IMR-90 (cell line): ENCODE data around the gene DIPK1A. TPM values are rescaled to one million over a fixed set of nuclear protein-coding genes. Genes with fewer than 3 reads are reported as not detected.

ENCODE experiments used
- ATAC-seq: fragments of 200-7000 bp; cut with Tn5 transposase; 2 replicates; pipeline ENCODE4 v1.9.1; 2020; ENCODE audit warnings: low read depth, mild to moderate bottlenecking, moderate library complexity
- BruUV-seq: library from RNA; stranded (reverse); fragments of 400-500 nt; replicated peaks from 2 replicates; lab custom pipeline; 2021; lab: Mats Ljungman, UMichigan
- CTCF ChIA-PET: fragments of 300-600 bp; formaldehyde crosslinking; extraction: SDS; loops from one replicate; lab custom pipeline; 2021; ENCODE audit warnings: antibody characterized with exemption; lab: Yijun Ruan, JAX
- POLR2A ChIA-PET: fragments of 300-600 bp; sonication (Branson Sonifier 250); formaldehyde crosslinking; loops from one replicate; lab custom pipeline; 2022; ENCODE audit warnings: antibody characterized with exemption; ENCODE audit not compliant: unreplicated experiment; lab: Charles Lee
- DNase-seq: peaks from one replicate; pipeline ENCODE4 v3.0.0; 2013
- H2AFZ ChIP-seq: replicated peaks from 2 replicates; pipeline ENCODE3; 2013; ENCODE audit warnings: low read length, mild to moderate bottlenecking; ENCODE audit not compliant: poor library complexity
- H2AK5ac ChIP-seq: 2 replicates; pipeline ENCODE4 v1.6.1; 2013; ENCODE audit warnings: low read depth, low read length, inconsistent platforms
- H2AK9ac ChIP-seq: replicated peaks from 2 replicates; pipeline ENCODE3; 2013; ENCODE audit warnings: mild to moderate bottlenecking, low read depth, low read length, moderate library complexity; ENCODE audit not compliant: poor library complexity
- H2BK120ac ChIP-seq: 2 replicates; pipeline ENCODE4 v1.6.1; 2013; ENCODE audit warnings: low read depth, low read length, inconsistent platforms
- H2BK15ac ChIP-seq: 3 replicates; pipeline ENCODE4 v1.6.1; 2013; ENCODE audit warnings: low read depth, low read length, inconsistent platforms
- H2BK20ac ChIP-seq: 2 replicates; pipeline ENCODE4 v1.6.1; 2013; ENCODE audit warnings: low read depth, mild to moderate bottlenecking, inconsistent platforms, low read length, moderate library complexity
- H2BK5ac ChIP-seq: 2 replicates; pipeline ENCODE4 v1.6.1; 2013; ENCODE audit warnings: mild to moderate bottlenecking, low read depth, low read length, inconsistent platforms; ENCODE audit not compliant: poor library complexity, severe bottlenecking
- H3K14ac ChIP-seq: replicated peaks from 2 replicates; pipeline ENCODE4 v1.6.1; 2013; ENCODE audit warnings: low read depth, low read length, inconsistent platforms
- H3K18ac ChIP-seq: 2 replicates; pipeline ENCODE4 v1.6.1; 2013; ENCODE audit warnings: low read depth, low read length, control low read depth
- H3K23ac ChIP-seq: 2 replicates; pipeline ENCODE4 v1.6.1; 2013; ENCODE audit warnings: low read depth, low read length, inconsistent platforms
- H3K27ac ChIP-seq: 2 replicates; pipeline ENCODE4 v1.5.1; 2013; ENCODE audit warnings: mild to moderate bottlenecking, control low read depth, low read length; ENCODE audit not compliant: insufficient read depth
- H3K27me3 ChIP-seq: 2 replicates; pipeline ENCODE4 v1.6.1; 2013; ENCODE audit warnings: low read length; ENCODE audit not compliant: control insufficient read depth, insufficient read depth
- H3K36me3 ChIP-seq: 2 replicates; pipeline ENCODE4 v1.6.1; 2013; ENCODE audit warnings: low read length, mixed read lengths; ENCODE audit not compliant: control insufficient read depth, insufficient read depth
- H3K4ac ChIP-seq: 2 replicates; pipeline ENCODE4 v1.6.1; 2013; ENCODE audit warnings: low read depth, low read length, inconsistent platforms
- H3K4me1 ChIP-seq: 2 replicates; pipeline ENCODE4 v1.6.1; 2013; ENCODE audit warnings: low read length, mixed read lengths; ENCODE audit not compliant: control insufficient read depth, insufficient read depth
- H3K4me2 ChIP-seq: 2 replicates; pipeline ENCODE4 v1.6.1; 2013; ENCODE audit warnings: low read depth, mild to moderate bottlenecking, control low read depth, low read length, moderate library complexity
- H3K4me3 ChIP-seq: 2 replicates; pipeline ENCODE4 v1.5.1; 2013; ENCODE audit warnings: low read depth, mild to moderate bottlenecking, control low read depth, low read length, moderate library complexity; ENCODE audit not compliant: insufficient read depth
- H3K56ac ChIP-seq: 2 replicates; pipeline ENCODE4 v1.6.1; 2013; ENCODE audit warnings: low read length, inconsistent platforms; ENCODE audit not compliant: insufficient read depth; ENCODE audit errors: extremely low read depth
- H3K79me1 ChIP-seq, 2 experiments: 2 replicates each; pipeline ENCODE4 v1.6.1; 2013; ENCODE audit warnings: low read length in 2 of 2, inconsistent platforms in 1 of 2, low read depth in 1 of 2
- H3K9ac ChIP-seq: 2 replicates; pipeline ENCODE4 v1.6.1; 2013; ENCODE audit warnings: low read depth, low read length, control low read depth
- H3K9me1 ChIP-seq: 2 replicates; pipeline ENCODE4 v1.6.1; 2013; ENCODE audit warnings: low read length, inconsistent platforms; ENCODE audit not compliant: insufficient read depth
- H3K9me3 ChIP-seq: 2 replicates; pipeline ENCODE4 v1.6.1; 2013; ENCODE audit warnings: low read length; ENCODE audit not compliant: control insufficient read depth, insufficient read depth
- H4K20me1 ChIP-seq: 2 replicates; pipeline ENCODE4 v1.6.1; 2013; ENCODE audit warnings: low read length, inconsistent platforms; ENCODE audit not compliant: insufficient read depth
- H4K5ac ChIP-seq: 2 replicates; pipeline ENCODE4 v1.6.1; 2013; ENCODE audit warnings: mild to moderate bottlenecking, low read depth, low read length, control low read depth
- H4K8ac ChIP-seq, 2 experiments: 2 replicates each; pipeline ENCODE4 v1.6.1; 2013; ENCODE audit warnings: low read depth in 2 of 2, low read length in 2 of 2, control low read depth in 1 of 2, inconsistent platforms in 1 of 2
- H4K91ac ChIP-seq: 2 replicates; pipeline ENCODE4 v1.6.1; 2013; ENCODE audit warnings: low read depth, low read length, inconsistent platforms; ENCODE audit not compliant: insufficient read depth
- BHLHE40 ChIP-seq: fragments of 150-350 bp; IDR thresholded peaks from 2 replicates; pipeline ENCODE4 v1.6.1; 2016; ENCODE audit warnings: mild to moderate bottlenecking, low read depth, low read length
- CEBPB ChIP-seq: IDR thresholded peaks from 2 replicates; pipeline ENCODE4 v1.6.1; 2012; ENCODE audit warnings: low read depth, low read length, improper control_type of control experiment
- CHD1 ChIP-seq: IDR thresholded peaks from 2 replicates; pipeline ENCODE4 v1.6.1; 2012; ENCODE audit warnings: low read depth, low read length, improper control_type of control experiment
- FOS ChIP-seq: fragments of 150-350 bp; IDR thresholded peaks from 2 replicates; pipeline ENCODE4 v1.6.1; 2016; ENCODE audit warnings: low read depth, low read length
- MAFK ChIP-seq: IDR thresholded peaks from 2 replicates; pipeline ENCODE4 v1.6.1; 2012; ENCODE audit warnings: low read depth, low read length, improper control_type of control experiment
- MAZ ChIP-seq: IDR thresholded peaks from 2 replicates; pipeline ENCODE4 v1.6.1; 2012; ENCODE audit warnings: low read depth, mild to moderate bottlenecking, low read length, improper control_type of control experiment, moderate library complexity, borderline replicate concordance
- MXI1 ChIP-seq: IDR thresholded peaks from 2 replicates; pipeline ENCODE4 v1.6.1; 2012; ENCODE audit warnings: low read depth, mild to moderate bottlenecking, low read length, moderate library complexity, borderline replicate concordance
- NFE2L2 ChIP-seq: fragments of 150-350 bp; IDR thresholded peaks from 2 replicates; pipeline ENCODE4 v1.6.1; 2016; ENCODE audit warnings: low read depth, mild to moderate bottlenecking, low read length
- POLR2A ChIP-seq: IDR thresholded peaks from 2 replicates; pipeline ENCODE4 v1.6.1; 2012; ENCODE audit warnings: mild to moderate bottlenecking, low read depth, low read length
- RAD21 ChIP-seq: IDR thresholded peaks from 2 replicates; pipeline ENCODE4 v1.6.1; 2012; ENCODE audit warnings: low read length, improper control_type of control experiment
- RCOR1 ChIP-seq: IDR thresholded peaks from 2 replicates; pipeline ENCODE4 v1.6.1; 2012; ENCODE audit warnings: mild to moderate bottlenecking, low read length, improper control_type of control experiment; ENCODE audit not compliant: insufficient replicate concordance
- RFX5 ChIP-seq: IDR thresholded peaks from 2 replicates; pipeline ENCODE4 v1.8.0; 2012; ENCODE audit warnings: low read depth, mild to moderate bottlenecking, low read length, moderate library complexity
- SMC3 ChIP-seq: fragments of 150-350 bp; IDR thresholded peaks from 2 replicates; pipeline ENCODE4 v1.6.1; 2016; ENCODE audit warnings: low read depth, mild to moderate bottlenecking, antibody characterized with exemption, low read length, moderate library complexity
- whole genome bisulfite sequencing, 2 experiments: methylation state at CpG; one replicate each; pipeline versions ENCODE4 v1.1.5 to v1.1.7; 2013; ENCODE audit warnings: missing lambda C conversion rate in 2 of 2; ENCODE audit not compliant: insufficient read length in 1 of 2; ENCODE audit errors: extremely low coverage in 2 of 2; 5-methylcytosine and 5-hydroxymethylcytosine counted together
- dilution Hi-C: fragments of 300-500 bp; cut with HindIII; formaldehyde crosslinking; loops from one replicate; pipeline ENCODE4 v1.14.3; 2018; ENCODE audit warnings: low sequenced_read_pairs; ENCODE audit not compliant: unreplicated experiment
- in situ Hi-C: fragments of 300-500 bp; cut with MboI; formaldehyde crosslinking; loops from 3 replicates; pipeline ENCODE4 v1.14.3; 2019; ENCODE audit warnings: low sequenced_read_pairs, inconsistent platforms, mixed read lengths
- intact Hi-C: fragments of 100-400 bp; cut with micrococcal nuclease; formaldehyde crosslinking; loops from 2 replicates; pipeline ENCODE4 v1.10.0; 2022
- polyA plus RNA-seq, 3 experiments: library from polyadenylated mRNA; depleted of rRNA; stranded (reverse); fragments of >200 nt; gene quantifications; 2 replicates each; pipeline ENCODE4 v1.2.3, GENCODE V29; 2012; ENCODE audit warnings: low replicate concordance in 1 of 3
- total RNA-seq: library from RNA; depleted of rRNA; stranded (reverse); fragments of >200 nt; gene quantifications from 2 replicates; pipeline ENCODE4 v1.2.3, GENCODE V29; 2012
- TF ChIP-seq, protein P1 (sequence below): fragments of 150-350 bp; IDR thresholded peaks from 2 replicates; pipeline ENCODE4 v1.6.1; 2016; ENCODE audit warnings: low read depth, mild to moderate bottlenecking, low read length, moderate library complexity, borderline replicate concordance
- TF ChIP-seq, protein P2 (sequence below): conservative IDR thresholded peaks from 2 replicates; pipeline ENCODE4 v1.5.1; 2012; ENCODE audit warnings: mild to moderate bottlenecking, low read depth, low read length, improper control_type of control experiment

DIPK1A gene
- total and polyA plus RNA-seq, 2 of the 4 experiments (the other 2 are of a cell fraction): 4.7 to 5.7 TPM

- Histone ChIP-seq H3K56ac (no peak overlapping the region), H2AK9ac (no peak overlapping the region), H2BK5ac (no peak overlapping the region), H3K27me3 (no peaks in the 10 kb centered on the region), H4K8ac (no peak overlapping the region), H4K20me1 (no peaks in the 10 kb centered on the region), H4K91ac (no peak overlapping the region), H2BK15ac (no peak overlapping the region), H3K9me3 (no peaks in the 10 kb centered on the region), H2AFZ (no peak overlapping the region), H3K4me1 (peaks cover 9% of the 10 kb centered on the region), H3K4me3 (no peak overlapping the region), H2BK120ac (no peak overlapping the region), H2BK20ac (no peak overlapping the region), H3K4ac (no peak overlapping the region), H3K14ac (no peak overlapping the region), H3K9ac (no peak overlapping the region), H3K18ac (no peak overlapping the region), H3K27ac (no peak overlapping the region), H3K9me1 (no peaks in the 10 kb centered on the region; the same call in 1 of the 2 replicates), H3K36me3 (no peaks in the 10 kb centered on the region), H4K5ac (no peak overlapping the region), H2AK5ac (no peak overlapping the region), H3K4me2 (no peak overlapping the region), H3K79me1 (0 out of 4 replicates have a peak, but pooled peaks cover 3 to 4% of the 10 kb centered on the region in 2 experiments), H3K23ac (no peak overlapping the region)
- no CpG with 5 or more reads among the region's 1 CpG for WGBS, 2 experiments
- POLR2A ChIA-PET: no interaction called here
- intact Hi-C loops (no loop called here), dilution Hi-C loops (no loop called here), in situ Hi-C loops (no loop called here)
- TF ChIP-seq RAD21: no peak
- TF ChIP-seq SMC3: no peak
- TF ChIP-seq, protein P1, sequence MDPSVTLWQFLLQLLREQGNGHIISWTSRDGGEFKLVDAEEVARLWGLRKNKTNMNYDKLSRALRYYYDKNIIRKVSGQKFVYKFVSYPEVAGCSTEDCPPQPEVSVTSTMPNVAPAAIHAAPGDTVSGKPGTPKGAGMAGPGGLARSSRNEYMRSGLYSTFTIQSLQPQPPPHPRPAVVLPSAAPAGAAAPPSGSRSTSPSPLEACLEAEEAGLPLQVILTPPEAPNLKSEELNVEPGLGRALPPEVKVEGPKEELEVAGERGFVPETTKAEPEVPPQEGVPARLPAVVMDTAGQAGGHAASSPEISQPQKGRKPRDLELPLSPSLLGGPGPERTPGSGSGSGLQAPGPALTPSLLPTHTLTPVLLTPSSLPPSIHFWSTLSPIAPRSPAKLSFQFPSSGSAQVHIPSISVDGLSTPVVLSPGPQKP: no peak
- TF ChIP-seq RFX5: no peak
- TF ChIP-seq, protein P2, sequence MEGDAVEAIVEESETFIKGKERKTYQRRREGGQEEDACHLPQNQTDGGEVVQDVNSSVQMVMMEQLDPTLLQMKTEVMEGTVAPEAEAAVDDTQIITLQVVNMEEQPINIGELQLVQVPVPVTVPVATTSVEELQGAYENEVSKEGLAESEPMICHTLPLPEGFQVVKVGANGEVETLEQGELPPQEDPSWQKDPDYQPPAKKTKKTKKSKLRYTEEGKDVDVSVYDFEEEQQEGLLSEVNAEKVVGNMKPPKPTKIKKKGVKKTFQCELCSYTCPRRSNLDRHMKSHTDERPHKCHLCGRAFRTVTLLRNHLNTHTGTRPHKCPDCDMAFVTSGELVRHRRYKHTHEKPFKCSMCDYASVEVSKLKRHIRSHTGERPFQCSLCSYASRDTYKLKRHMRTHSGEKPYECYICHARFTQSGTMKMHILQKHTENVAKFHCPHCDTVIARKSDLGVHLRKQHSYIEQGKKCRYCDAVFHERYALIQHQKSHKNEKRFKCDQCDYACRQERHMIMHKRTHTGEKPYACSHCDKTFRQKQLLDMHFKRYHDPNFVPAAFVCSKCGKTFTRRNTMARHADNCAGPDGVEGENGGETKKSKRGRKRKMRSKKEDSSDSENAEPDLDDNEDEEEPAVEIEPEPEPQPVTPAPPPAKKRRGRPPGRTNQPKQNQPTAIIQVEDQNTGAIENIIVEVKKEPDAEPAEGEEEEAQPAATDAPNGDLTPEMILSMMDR: no peak
- no peak for TF ChIP-seq MAFK
- TF ChIP-seq CEBPB: no peak
- no peak for TF ChIP-seq POLR2A
- no peak for TF ChIP-seq BHLHE40
- TF ChIP-seq MXI1: no peak
- TF ChIP-seq FOS: no peak
- no peak for TF ChIP-seq MAZ
- no peak for TF ChIP-seq CHD1
- no peak for TF ChIP-seq NFE2L2
- TF ChIP-seq RCOR1: no peak
- CTCF ChIA-PET: no interaction called here
- DNase-seq (no peak), ATAC-seq (no peak)
- no TSS peak for BruUV-seq
Observed at GRCh38 chr1:92926873-92927272, 34.4 kb downstream of the DIPK1A start.
